Measurements from ENCODE around the gene SLC1A5.

Gene SLC1A5

GRCh38 chr19:46739290-46739771 is 49.1 kb downstream of the SLC1A5 start:
- DNase-seq, result no peak

GRCh38 chr19:46737761-46738171 is 50.6 kb downstream of the SLC1A5 start:
- DNase-seq, result no peak

DNA sequence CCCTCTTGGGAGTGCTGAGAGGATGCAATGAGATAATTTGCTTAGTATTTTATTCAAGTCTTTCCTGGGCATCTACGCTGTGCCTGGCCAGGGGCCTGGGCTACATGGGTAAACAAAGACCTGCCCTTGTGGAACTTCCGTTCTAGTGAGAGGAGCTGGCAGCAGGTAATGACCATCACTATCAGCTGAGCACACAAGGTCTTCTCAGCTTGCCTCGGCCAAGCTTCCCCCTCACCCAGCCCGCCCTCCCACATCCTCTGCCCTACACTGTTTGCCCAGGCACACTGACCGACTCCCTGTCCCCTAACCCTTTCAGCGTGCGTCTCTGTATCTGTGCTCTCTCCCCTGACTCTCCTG is 51.1 kb downstream of the SLC1A5 start:
- DNase-seq, result no peak

DNA sequence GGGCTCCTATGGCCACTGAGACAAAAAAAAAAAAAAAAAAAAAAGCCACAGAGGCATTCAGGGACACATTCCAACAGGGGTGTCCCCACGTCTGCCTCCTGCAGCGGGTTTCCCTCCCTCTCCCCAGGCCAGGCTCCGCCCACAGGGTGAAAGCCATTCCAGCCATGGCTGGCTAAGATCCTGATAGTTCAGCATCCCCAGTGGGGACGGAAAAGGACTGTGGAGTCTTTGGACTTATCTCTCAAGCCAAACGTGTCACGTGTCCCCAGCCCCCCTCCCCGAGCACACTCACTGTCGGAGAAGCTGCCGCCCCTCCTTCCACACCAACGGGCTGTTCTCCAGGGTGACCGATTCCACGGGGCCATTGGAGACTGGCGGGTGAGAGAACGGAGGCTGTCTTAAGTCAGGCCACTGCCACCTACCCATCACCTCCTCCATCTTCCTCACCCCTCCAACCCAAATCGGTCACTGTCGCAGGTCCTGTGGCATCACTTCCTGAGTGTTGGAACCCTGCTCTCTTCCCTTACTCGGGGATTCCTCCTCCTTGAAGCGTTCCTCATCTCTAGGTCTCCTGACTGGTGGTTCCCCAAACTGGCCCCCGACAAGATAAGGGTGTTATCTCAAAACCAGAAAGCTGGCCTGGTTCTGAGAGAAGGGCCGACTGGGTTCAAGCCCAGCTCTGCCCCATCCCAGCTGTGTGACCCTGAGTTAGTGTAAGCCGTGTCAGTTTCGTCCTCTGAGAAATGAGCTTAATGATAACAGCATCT is 51.7 kb downstream of the SLC1A5 start:
- no peak for DNase-seq

GRCh38 chr19:46733690-46734292 is 54.6 kb downstream of the SLC1A5 start:
- DNase-seq, result no peak

DNA sequence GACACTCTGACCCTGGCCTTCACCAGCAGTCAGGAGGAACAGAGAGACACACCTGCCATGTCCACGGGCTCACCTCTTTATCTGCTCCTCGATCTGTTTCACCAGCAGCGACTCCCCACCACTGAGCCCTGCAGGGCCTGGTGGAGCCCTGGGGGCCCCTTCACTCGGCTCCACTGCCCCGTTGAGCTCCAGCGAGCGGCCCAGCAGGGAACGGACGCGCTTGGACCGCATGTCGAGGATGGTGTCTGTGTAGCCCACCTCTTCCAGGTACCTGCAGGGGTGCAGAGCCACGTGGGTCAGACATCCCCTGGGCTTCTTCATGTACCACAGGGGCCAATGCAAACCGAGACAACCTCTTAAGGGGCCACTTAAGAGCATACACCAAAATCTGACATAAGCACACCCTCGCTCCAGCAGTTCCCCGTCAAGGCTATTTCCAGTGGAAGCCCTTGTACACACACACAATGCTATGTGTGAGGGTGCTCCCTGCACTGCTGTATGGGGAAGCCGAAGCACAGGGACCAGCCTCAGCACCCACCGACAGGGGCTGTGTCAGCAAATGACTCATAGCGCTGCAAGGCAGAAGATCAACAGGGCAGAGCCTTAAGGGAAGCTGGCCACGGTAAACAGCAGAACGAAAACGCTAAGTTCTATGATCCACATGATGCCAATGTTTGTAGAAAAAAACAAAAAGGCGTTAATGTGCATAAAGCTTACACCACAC is 55.3 kb downstream of the SLC1A5 start:
- no peak for DNase-seq

- DNase-seq, result no peak
Measured at GRCh38 chr19:46732172-46732938, 56.0 kb downstream of the SLC1A5 start.

DNA sequence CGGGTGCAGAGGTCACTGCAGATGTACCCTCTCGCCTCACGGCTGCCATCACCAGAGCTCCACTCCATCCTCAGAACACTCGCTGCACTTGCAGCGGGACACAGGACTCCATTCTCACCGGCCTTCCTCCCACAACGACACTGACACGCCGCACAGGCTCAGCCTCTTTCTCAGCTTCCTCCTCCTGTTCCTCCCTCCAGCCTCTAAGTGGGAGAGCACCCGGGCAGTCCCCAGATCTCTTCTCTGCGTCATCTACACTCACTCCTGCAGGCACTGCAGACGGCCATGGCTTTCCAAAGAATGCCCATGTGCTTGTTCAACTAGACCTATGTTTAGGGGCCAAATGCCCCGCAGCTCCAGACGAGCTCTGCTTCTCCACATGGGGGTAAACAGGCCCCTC is 56.8 kb downstream of the SLC1A5 start:
- no peak for DNase-seq

DNA sequence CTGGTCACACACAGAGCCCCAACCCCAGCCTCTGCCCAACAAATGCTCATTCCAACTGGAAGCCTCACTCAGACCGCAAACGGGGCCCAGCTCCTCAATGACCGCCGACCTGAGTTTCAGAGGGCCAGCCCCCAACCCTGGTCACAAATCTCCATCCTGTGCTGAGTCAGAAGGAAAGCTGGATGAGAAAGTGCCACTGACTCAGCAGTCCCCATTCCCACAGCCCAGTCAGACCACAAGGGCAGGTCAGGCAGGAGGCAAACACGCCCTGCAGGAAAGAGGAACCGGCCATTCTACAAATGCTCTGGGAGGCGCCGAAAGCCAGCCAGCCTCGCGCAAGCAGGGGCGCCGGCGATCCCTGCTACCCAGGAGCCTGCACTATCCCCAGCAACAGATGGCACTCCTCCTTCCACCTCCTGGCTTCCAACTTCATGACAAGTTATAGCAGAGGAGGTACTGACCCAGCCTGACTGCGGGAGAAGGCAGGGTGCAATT is 57.3 kb downstream of the SLC1A5 start:
- DNase-seq, result no peak

GRCh38 chr19:46730595-46730994 is 57.8 kb downstream of the SLC1A5 start:
- no peak for DNase-seq

- DNase-seq, result no peak
Measured at GRCh38 chr19:46730187-46730586, 58.2 kb downstream of the SLC1A5 start.

- no peak for DNase-seq
Measured at GRCh38 chr19:46729696-46730095, 58.7 kb downstream of the SLC1A5 start.

GRCh38 chr19:46728693-46729339 is 59.6 kb downstream of the SLC1A5 start:
- DNase-seq, result peak; percentile 60

GRCh38 chr19:46728208-46728607 is 60.2 kb downstream of the SLC1A5 start:
- DNase-seq, result no peak

GRCh38 chr19:46727757-46728156 is 60.6 kb downstream of the SLC1A5 start:
- DNase-seq, result no peak

- DNase-seq, result no peak
Measured at GRCh38 chr19:46726971-46727501, 61.4 kb downstream of the SLC1A5 start.

DNA sequence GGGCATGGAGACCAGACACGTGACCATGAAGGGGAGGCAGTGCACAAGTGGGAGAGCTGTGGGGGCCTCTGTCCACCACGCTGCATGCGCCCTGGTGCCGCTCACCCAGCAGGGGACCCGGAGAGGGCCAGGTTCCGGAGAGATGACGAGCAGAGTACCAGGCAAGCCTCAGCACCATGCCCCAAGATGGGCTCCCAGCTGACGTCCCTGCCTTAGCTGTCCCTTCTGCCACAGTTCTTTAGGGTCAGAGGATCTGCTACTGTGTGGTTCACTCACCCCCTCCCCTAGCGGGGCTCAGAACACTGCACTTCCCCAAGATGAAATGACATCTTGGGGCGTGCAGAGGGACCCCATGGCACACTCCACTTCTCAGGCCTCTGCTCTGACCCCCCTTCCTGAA is 61.8 kb downstream of the SLC1A5 start:
- no peak for DNase-seq

DNA sequence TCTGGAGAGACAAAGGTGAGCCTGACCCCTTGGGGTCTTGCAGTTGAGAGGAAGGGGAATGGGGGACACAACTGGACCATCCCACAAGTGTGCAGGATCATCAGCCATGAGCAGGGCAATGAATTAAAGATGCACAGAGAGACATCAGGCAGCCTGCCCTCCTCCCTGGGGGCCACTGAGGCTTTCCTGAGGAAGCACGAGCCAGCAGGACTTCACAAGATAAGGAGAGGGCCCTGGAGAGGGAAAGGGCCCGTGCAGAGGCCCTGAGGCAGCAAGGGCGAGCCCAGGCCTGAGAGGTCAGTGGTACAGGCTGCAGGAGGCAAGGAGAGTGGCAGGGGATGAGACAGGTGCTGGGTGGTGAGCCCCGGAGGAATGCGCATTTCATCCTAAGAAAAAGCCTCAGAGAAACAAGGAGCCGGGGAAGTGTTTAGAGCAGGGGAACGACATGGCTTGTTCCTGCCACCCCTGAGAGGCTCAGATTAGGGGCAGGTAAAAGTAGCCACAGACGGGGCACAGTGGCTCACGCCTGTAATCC is 62.5 kb downstream of the SLC1A5 start:
- DNase-seq, result no peak

- no peak for DNase-seq
Measured at GRCh38 chr19:46725036-46725820, 63.2 kb downstream of the SLC1A5 start.

Data from activated gamma-delta T cell (primary cell).